CD4-positive, alpha-beta T cell treated with Interleukin-15 for 1 hour (primary cell): ENCODE data around the gene ATG10.

Source experiments
- DNase-seq: peaks from one replicate; pipeline ENCODE4 v3.0.0-alpha.2; 2020

ATG10 gene

DNA sequence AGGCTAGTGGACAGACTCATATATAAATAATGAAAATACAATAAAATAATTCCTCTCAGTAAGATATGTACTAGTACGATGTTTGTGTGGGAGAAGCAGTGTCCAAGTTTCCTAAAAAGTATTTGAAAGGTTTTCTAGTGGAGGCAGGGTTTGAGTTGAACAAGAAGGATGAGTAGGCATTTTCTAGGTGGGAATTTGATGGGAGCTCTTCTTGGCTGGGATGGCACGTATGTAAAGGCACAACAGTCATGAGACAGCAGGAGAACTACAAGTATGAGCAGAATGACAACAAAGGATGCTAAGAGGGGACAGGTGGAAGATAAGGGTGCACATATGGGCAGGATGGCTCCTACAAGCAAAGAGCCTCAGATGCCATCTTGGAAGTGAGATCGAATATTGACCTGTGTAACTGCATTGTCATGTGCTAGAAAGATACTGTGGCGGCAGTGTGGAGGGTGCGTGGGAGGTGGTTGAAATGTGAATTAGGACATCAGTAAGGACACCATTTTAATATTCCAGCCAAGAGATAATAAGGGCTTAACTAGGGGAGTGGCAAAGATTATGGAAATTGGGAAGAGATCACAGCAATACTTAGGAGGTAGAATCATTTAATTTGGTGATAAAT is 170.5 kb downstream of the ATG10 start:
- DNase-seq: no peak

DNA sequence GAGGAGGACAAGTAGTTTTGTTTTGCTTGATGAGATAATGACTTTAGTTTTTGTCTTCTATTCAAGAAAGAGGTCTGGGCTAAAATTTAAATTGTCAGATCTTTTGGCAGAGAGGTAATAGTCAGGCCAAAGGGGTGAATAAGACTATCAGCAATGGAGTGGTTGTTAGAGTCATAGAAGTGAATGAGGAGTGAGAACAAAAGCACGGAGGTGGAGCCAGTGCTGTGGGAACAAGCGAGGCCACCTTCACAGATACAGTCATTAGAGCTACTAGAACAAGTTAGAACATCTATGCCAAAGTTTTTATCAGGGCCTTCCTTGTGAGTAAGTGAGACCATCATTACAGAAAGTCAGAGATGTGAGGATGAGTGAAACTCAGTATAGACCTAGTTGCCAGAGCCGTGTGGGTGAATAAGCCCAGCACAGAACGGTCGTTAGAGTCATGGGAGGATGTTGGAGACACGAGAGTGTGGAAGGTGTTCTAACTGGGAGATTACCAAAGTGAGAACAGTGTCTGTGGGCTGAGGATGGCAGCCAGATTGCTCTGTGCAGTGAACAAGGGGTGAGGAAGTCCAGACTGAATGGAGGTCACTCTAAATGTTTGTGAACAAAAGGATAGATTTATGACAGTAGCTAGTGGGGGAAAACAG is 171.2 kb downstream of the ATG10 start:
- no peak for DNase-seq

DNA sequence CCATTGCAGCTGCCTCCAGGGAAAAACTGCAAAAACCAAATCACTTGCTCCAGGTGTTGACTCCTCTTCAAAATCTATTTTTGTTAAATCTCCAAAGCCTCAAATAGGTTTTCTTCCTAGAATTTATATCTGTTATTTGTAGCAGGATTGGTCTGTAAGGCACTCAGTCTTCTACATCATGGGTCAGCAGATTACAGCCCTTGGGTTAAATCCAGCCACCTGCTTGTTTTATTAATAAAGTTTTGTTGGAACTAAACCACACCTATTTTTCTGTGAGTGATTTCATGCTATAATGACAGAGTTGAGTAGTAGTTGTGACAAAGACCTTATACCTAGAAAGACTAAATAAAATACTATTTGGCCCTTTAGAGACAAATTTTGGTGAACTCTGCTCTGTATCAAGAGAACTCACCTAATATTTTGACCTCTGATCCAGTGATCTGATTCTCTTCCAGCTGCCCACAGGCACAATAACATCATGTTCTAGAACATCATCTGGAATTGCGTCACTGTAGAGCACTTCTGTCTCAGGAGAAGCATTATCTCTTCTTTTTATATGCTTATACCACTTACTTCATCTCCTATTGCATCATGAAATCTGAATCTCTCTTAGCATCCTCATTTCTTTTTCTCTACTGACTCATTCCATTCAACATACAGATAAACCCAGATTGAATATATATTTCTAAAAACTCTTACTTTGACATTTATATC is 176.2 kb downstream of the ATG10 start:
- DNase-seq: no peak

DNA sequence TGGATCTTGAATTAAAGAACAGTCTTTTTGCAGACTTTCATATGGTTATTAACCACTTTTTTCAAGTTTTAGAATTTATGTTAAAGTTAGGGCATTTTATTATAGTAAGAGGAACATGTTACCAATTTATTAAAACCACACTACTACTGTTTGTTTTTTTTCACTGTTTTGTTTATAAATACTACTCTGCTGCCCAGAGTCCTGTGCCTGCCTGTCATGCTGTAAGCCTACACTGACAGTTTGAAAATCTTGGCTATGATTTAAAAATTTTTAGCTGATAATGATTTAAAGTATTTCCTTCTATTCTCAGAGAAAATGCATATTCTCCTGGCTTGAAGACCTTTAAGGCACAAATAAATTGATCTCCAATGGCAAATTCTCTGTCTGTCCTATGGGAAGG is 177.6 kb downstream of the ATG10 start:
- no peak for DNase-seq

DNA sequence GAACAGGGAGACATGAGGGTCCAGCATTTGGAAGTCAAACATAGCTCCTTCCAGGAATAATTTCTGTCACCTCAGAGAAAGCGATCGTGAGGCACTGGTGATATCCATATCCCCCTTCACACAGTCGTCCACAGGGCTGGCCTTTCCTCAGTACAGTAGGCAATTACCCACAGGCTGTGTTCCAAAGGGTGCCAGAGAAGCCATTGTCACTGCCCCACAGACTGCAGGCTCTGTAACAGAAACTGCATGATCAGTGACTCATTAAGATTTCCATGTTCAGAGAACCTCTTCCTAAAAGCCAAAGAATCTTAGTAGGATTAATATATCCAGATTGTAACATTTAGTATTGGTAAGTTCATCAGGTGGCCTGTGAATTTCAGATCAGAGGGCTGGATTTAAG is 178.7 kb downstream of the ATG10 start:
- no peak for DNase-seq

DNA sequence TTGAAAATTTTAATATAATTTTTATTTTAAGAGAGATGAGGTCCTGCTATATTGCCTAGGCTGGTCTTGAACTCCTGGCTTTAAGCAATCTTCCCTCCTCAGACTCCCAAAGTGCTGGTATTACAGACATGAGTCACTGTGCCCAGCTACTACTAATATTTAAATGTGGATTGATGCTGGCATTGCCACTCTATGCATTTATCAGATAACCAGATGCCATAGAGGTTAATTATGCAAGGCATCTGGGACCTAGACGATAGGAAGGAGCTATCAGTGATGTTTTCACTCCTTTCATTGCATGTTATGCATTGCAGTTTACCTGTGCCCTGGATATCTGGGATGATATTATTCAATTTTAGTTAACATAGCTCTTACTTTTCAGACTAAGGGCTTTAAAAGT is 179.4 kb downstream of the ATG10 start:
- DNase-seq: no peak

DNA sequence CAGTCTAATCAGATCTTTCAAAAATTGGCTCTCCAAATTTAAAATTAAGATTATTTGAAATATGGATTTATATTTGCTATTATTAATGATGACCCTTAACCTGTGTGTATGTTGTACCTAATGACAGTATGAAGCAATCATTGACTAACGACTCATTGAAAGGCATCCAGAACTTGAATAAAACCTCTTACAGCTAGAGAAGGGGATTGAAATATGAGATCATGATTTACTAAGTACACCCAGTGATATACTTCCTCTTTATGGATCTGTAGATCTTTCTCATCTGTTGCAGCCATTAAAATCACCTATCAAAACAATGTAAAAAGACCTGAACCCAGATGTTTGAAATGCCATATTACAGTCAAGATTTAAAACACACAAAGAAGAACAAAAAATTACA is 179.8 kb downstream of the ATG10 start:
- no peak for DNase-seq

DNA sequence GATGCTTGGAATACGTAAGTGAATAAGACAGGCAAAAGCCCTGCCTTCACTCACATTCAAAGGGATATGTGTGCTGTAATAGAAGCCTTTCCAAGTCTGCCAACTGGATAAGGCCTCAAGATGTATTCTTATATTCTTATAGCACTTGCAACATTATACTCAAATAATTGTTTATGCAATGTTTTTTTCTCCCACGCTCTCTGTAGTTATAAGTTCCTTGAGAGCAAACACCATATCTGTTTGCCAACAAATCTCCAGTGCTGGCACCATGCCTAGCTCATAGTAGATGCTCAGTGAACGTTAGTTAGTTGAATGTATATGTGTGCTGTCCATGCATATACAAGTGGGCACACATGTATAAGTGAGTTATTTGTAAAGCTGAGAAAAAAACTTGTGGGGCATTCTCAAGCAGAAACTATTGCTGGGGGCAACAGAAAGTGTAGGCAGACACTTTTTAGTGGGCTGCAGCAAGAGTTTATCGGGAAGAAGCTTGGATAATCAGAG is 181.2 kb downstream of the ATG10 start:
- DNase-seq: no peak

DNA sequence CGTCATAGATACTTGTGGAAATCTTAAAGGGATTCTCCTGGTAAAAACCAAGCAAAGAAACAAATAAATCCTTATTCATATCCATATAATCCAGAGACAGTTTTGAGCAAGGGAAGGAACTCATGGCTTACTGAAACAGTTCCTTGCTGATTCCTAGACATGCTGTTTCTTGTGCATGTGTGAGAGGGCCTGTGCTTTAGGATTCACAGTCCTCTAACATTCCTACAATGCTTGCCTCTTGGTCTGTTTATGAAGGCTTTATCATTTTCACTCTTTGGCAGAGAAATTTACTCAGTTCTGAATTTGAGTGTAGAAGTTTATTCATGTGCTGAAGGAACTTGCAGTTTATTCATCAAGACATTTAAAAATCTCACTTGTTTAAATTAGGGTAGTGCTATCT is 183.0 kb downstream of the ATG10 start:
- no peak for DNase-seq

DNA sequence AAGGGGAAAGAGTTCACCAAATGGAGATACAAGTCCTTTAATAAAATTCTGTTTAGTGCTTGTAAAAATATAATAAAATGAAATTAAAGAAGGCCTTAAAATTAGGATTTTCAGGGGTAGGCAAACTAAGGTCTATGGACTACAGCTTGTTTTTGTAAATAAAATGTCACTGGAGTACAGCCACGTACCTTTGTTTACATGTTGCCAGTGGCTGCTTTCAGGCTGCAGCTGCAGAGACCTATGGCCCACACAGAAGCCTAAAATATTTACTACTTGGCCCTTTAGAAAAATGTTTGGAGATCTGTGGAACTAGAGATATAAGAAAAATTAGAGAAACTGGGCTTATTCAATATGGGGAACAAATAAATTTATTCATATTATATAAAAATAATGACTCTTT is 183.5 kb downstream of the ATG10 start:
- no peak for DNase-seq

DNA sequence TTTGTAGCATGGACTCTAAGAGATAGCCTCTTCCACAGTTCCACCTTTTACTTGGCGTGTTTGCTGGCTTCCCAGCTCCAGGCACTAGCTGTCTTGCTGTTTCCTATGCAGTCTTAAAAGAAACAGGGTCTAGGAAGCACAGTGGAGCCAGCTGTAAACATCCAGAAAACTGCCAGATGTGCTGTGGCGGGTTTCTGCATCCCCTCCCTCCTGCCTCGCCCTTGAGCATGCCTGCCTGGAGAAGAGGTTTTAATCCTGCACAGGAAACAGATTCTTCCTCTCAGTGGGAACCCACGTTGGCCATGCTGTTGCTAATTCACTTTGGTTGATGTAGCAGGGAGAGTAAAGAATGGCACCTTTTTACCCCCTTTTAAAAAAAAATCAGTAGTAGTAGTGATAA is 185.1 kb downstream of the ATG10 start:
- no peak for DNase-seq

DNA sequence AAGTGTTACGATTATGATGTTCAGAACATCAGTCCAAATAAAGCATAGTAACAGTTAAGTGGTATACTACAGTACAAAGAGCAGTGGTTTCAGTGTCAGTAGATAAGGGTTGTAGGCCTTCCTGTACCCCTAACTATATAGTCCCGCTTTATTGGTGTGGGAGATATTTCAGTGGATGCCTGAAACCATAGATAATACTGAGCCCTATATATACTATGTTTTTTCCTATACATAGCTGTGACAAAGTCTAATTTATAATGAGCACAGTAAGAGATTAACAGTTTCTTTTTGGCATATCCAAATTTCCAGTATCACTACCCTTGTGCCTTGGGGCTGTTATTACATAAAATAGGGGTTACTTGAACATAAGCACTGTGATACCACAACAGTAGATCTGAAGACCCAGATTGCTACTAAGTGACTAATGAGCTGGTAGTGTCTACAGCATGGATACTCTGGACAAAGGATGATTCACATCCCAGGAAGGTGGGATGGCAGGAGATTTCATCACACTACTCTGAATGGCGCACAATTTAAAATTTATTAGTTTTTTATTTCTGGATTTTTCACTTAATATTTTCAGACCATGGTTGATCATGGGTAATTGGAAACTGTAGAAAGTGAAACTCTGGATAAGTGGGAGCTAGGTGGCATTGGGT is 187.1 kb downstream of the ATG10 start:
- no peak for DNase-seq

DNA sequence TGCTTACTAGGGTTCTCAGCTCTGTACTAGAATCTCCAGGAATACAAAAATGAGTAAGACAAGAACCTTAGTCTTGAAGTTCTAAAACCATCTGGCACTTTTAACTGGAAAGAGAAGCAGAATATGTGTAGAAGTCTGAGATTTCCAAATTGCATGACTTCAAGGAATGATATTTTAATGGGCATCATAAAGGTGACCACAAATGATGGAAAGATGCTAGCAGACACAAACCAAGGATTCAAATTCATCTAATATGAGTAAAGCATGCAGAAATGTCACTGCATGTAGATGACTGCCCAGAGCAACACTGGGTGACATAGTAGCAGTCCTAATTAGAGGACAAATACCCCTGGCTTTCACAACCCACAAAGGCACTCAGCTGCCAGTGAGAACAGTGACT is 189.1 kb downstream of the ATG10 start:
- DNase-seq: no peak

DNA sequence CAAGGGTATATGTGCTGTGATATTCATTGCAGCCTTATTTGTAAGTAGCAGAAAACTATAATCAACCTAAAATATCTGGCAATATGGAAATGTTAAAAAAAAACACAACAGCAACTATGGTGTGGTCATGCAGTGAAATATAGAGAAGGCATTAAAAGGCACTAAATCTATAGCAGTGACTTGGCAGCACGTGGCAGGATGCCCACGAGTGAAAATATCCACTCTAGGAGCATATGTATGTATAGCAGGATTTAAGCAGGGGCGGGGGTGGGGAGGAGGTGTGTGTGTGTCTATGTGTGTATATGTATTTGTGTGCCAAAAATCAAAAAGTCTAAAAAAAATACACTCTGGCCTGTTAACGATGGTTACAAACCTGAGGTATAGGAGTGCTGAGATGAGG is 190.8 kb downstream of the ATG10 start:
- DNase-seq: no peak

DNA sequence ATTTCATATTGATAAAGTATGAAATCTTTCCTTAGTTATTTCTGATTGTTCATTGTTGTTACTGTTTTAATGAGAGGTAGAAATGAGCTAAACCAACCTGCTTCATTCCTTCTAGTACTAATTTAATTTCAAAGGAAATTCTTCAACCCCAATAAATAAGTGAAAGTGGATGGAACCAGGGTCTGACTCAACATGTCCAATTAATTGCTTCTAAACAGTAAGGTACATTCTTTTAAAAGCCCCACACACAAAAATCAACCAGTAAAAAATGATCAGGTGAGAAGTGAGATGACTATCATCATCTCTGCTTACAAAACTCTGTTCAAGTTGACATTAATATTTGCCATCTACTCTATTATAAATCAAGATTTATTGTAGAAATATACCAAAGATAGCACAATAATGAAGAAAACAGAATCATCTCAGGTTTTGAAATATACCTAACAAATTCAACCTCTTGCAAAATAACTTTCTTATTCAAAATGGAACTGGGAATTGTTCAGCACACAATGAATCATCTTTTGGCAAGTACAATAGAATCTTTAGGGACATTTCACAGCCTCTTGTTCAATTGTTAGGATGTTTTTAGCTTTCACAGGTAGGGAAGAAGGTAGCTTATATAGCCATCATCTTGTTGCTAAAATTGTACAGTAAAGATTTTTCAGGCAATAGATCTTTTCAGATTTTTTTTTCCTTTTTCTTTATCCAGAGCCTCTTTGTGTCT is 191.8 kb downstream of the ATG10 start:
- DNase-seq: no peak

DNA sequence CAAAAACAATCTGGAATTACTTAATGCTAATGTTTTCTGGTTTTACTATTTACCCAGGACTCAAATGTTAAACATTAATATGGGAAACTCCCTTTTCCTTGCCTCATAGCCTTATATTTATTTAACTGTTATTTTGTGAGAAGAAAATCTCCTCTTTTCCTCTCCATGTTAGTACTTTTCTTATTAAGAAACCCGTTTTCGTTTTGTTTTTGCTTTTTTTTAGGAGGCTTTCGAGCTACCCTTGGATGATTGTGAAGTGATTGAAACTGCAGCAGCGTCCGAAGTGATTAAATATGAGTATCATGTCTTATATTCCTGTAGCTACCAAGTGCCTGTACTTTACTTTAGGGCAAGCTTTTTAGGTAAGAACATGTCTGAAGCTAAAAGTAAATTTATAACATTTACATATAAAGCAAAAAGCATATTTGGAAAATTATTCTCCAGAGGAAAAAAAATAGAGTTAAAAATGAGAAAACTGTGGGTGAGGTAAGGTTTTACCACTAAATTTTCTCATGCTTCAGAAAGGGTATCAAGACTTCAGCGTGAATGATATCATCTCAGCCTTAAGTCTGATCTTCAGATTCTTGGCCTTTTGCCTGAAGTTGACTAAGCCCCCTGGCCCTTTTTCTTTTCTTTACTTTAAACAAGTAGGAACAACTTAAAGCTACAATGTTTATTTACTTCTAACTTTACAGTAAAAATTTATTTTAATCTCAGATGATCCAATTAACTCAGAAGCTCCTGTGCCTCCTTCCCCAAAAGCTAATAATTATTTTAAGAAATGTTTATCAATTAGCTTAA is 192.6 kb downstream of the ATG10 start:
- DNase-seq: no peak

DNA sequence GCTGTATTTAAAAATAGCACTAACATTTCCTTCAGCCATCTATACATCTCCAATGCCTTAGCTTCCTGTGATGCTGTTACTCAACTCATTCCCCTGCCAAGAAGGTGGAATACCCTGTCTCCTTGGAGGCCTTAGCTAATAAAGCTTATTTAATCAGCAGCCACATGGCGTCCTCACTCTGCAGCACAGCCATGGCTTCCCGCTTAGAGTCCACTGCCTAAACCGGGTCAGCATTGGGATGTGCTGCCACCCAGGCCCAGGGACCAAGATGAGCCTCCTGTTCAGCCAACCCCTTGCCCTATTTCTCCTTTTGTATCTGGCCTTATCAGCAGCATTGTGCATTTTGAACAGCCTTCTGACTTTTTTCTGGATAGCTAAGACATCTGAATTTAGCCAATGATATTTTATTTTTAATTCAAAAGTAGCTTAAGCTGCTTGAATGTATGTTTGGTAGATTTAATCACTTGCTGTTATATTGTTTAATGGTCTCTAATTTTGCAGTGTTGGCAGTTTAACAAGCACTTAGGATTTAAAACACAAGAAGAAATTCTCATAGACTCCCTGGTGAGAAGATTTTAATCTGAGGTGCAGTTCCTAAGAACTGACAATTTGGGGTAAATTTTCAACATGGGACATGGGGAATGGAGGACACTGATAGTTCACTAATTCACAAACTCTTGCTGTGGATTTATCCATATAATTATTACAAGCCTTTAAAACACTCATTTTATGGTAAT is 193.3 kb downstream of the ATG10 start:
- no peak for DNase-seq

DNA sequence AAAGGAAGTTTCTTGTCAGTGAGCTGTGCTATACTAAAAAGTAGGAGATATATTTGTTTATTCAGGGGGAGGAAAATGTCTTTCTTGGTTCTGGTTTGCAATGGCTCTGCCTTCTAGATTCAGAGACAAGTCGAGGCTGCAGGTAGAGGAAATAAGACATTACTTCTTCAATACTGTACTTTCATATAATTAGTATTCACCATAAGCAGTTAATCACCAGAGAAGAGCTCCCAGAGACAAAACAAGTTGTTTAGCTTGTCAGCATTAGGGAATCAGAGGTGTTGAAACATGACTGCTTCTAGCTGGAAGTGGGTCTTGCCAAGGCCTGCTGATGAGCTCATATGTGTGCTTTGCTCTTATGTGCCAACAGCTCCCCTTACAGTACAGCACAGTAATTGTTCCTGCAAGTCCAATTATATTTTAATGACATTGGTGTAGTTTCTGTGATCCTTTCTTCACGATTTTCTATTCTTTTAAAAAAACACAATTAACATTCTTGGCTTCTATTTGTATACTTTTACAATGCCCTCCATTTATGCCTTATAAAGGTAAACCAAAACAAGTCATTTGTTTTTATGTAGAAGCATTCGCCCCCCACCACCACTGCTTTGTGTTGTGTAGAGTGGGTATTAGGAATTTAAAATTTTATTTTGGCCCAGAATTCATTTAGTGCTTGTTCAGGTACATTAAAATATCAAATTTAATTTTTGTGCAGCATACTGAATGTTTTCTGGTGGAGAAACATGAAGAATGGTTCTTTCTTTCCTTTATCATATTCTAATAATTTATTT is 194.1 kb downstream of the ATG10 start:
- DNase-seq: peak; percentile 58

DNA sequence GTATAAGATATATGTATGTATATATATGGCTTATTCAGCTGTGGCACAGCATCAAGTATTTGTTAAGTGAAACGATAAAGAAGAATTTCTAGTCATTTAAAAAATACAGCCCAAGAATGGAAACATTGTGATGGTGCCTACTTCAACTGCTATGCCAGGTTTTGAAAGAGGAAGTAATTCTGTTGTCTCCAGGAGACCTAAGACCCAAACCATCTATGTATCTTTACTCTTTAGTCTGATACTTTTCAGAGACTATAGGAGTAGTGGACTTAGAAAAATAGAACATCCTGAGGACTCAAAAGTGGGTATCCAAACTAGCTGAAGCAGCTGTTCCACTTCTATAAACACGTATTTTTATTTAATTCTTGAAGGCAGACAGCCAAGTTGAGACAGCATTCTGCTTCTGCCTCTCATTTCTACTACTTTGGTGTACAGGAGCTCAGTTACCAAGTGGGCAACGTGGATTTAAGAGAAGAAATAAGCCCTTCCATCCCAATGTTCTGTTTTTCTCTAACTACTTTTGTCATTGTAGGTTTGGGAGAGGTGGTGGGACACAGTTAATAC is 195.6 kb downstream of the ATG10 start:
- DNase-seq: no peak

DNA sequence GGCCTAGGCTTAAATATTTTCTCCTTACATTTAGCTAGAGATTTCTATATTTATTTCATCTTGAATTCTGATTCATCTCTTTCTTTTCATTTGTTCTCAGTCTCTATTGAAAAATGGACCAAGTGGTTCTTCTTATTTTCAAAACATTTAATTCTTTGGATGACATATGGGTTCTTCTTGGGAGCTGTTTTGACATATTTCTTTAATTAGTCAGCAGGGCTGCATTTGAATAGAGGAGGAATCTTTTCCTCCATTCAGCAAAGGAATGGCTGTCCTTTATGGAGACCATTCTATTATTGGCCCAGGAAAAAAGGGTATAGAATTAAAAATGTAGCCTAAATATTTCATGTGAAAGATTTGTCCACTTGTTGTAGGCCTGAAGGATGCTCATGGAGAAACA is 196.5 kb downstream of the ATG10 start:
- no peak for DNase-seq
